ENCODE measurements around the gene CNKSR3.
A peak's percentile ranks its signal among the peaks of the same experiment; 100 is the strongest.

The CNKSR3 gene

GRCh38 chr6:154414021-154414813 lies 96.3 kb downstream of the CNKSR3 start:
- no peak for DNase-seq (ENCODE audit: low read depth in 2 of 2)

GRCh38 chr6:154412106-154412820 lies 98.2 kb downstream of the CNKSR3 start:
- no peak for DNase-seq (ENCODE audit: low read depth in 2 of 2)

- DNase-seq (ENCODE audit: low read depth in 2 of 2): no peak
Observed at GRCh38 chr6:154411076-154411475, 99.4 kb downstream of the CNKSR3 start.

- peak; percentile 38 to 60 for DNase-seq (ENCODE audit: low read depth in 2 of 2)
Observed at GRCh38 chr6:154410619-154411072, 99.8 kb downstream of the CNKSR3 start.

- DNase-seq (ENCODE audit: low read depth in 2 of 2): no peak
Observed at GRCh38 chr6:154408891-154409500, 101.5 kb downstream of the CNKSR3 start.

- DNase-seq (ENCODE audit: low read depth in 2 of 2): no peak
Observed at GRCh38 chr6:154407440-154407839, 103.0 kb downstream of the CNKSR3 start.

- no peak for DNase-seq (ENCODE audit: low read depth in 2 of 2)
Observed at GRCh38 chr6:154406869-154407268, 103.6 kb downstream of the CNKSR3 start.

- DNase-seq (ENCODE audit: low read depth in 2 of 2): no peak
Observed at GRCh38 chr6:154406301-154406700, 104.2 kb downstream of the CNKSR3 start.

GRCh38 chr6:154404791-154405400 lies 105.6 kb downstream of the CNKSR3 start:
- no peak for DNase-seq (ENCODE audit: low read depth in 2 of 2)

- DNase-seq (ENCODE audit: low read depth in 2 of 2): no peak
Observed at GRCh38 chr6:154403788-154404187, 106.7 kb downstream of the CNKSR3 start.

- no peak for DNase-seq (ENCODE audit: low read depth in 2 of 2)
Observed at GRCh38 chr6:154402081-154402780, 108.3 kb downstream of the CNKSR3 start.

GRCh38 chr6:154399097-154399496 lies 111.4 kb downstream of the CNKSR3 start:
- DNase-seq (ENCODE audit: low read depth in 2 of 2): no peak

GRCh38 chr6:154397491-154398195 lies 112.8 kb downstream of the CNKSR3 start:
- no peak for DNase-seq (ENCODE audit: low read depth in 2 of 2)

GRCh38 chr6:154395878-154396277 lies 114.6 kb downstream of the CNKSR3 start:
- DNase-seq (ENCODE audit: low read depth in 2 of 2): no peak

- DNase-seq (ENCODE audit: low read depth in 2 of 2): no peak
Observed at GRCh38 chr6:154395316-154395715, 115.2 kb downstream of the CNKSR3 start.

GRCh38 chr6:154394571-154394970 lies 115.9 kb downstream of the CNKSR3 start:
- no peak for DNase-seq (ENCODE audit: low read depth in 2 of 2)

GRCh38 chr6:154390034-154390433 lies 120.5 kb downstream of the CNKSR3 start:
- no peak for DNase-seq (ENCODE audit: low read depth in 2 of 2)

GRCh38 chr6:154388803-154389202 lies 121.7 kb downstream of the CNKSR3 start:
- DNase-seq (ENCODE audit: low read depth in 2 of 2): no peak

GRCh38 chr6:154386848-154387717 lies 123.4 kb downstream of the CNKSR3 start:
- no peak for DNase-seq (ENCODE audit: low read depth in 2 of 2)

GRCh38 chr6:154384191-154384590 lies 126.3 kb downstream of the CNKSR3 start:
- DNase-seq (ENCODE audit: low read depth in 2 of 2): no peak
